GM12878 (cell line): ENCODE data around the gene CALN1. TPM values are rescaled to one million over a fixed set of nuclear protein-coding genes. Genes with fewer than 3 reads are reported as not detected.

Source experiments
- ATAC-seq: fragments of 200-7000 bp; cut with Tn5 transposase; 3 replicates; pipeline ENCODE4 v1.9.1; 2020; ENCODE audit warnings: mild to moderate bottlenecking, moderate library complexity
- BruUV-seq: library from RNA; stranded (reverse); fragments of 400-500 nt; replicated peaks from 2 replicates; lab custom pipeline; 2021; lab: Mats Ljungman, UMichigan
- CTCF ChIA-PET: fragments of 300-600 bp; sonication (Branson Sonifier 250); formaldehyde crosslinking; extraction: SDS; loops from one replicate; lab custom pipeline; 2021; ENCODE audit warnings: inconsistent platforms; lab: Yijun Ruan, JAX
- POLR2A ChIA-PET: fragments of 350-600 bp; formaldehyde crosslinking; extraction: SDS; loops from one replicate; lab custom pipeline; 2021; ENCODE audit warnings: inconsistent platforms; lab: Charles Lee
- RAD21 ChIA-PET: fragments of 300-600 bp; sonication (Branson Sonifier 250); formaldehyde crosslinking; loops from one replicate; lab custom pipeline; 2023; ENCODE audit warnings: antibody characterized with exemption; ENCODE audit not compliant: unreplicated experiment; lab: Charles Lee
- SMC1A ChIA-PET: fragments of 300-600 bp; sonication (Branson Sonifier 250); formaldehyde crosslinking; loops from one replicate; lab custom pipeline; 2023; ENCODE audit not compliant: unreplicated experiment, uncharacterized antibody; lab: Charles Lee
- DNase-seq: peaks from one replicate; pipeline ENCODE4 v3.0.0-alpha.2; 2011; ENCODE audit warnings: low read depth, low spot score
- FAIRE-seq: peaks from 3 replicates; lab custom pipeline; 2011; peaks lifted over from hg19 to GRCh38; lab: Jason Lieb, UNC
- H2AFZ ChIP-seq: 2 replicates; pipeline ENCODE4 v1.6.0; 2011; ENCODE audit warnings: low read depth, low read length, control low read depth; ENCODE audit not compliant: control insufficient read depth
- H3K27ac ChIP-seq: 2 replicates; pipeline ENCODE4 v1.5.1; 2011; ENCODE audit warnings: control low read depth; ENCODE audit not compliant: control insufficient read depth, insufficient read depth
- H3K27me3 ChIP-seq, 2 experiments: replicated peaks in 1 of 2; 2 replicates each; pipeline versions ENCODE4 v1.6.0 to v1.6.1; 2011; ENCODE audit warnings: low read length in 1 of 2; ENCODE audit not compliant: control insufficient read depth in 2 of 2, insufficient read depth in 2 of 2
- H3K36me3 ChIP-seq, 2 experiments: 2 replicates each; pipeline ENCODE4 v1.5.1; 2011; ENCODE audit warnings: low read length in 1 of 2; ENCODE audit not compliant: control insufficient read depth in 2 of 2, insufficient read depth in 2 of 2
- H3K4me1 ChIP-seq: 2 replicates; pipeline ENCODE4 v1.6.1; 2011; ENCODE audit warnings: mild to moderate bottlenecking, low read length, moderate library complexity, mixed read lengths; ENCODE audit not compliant: control insufficient read depth, insufficient read depth
- H3K4me2 ChIP-seq: 2 replicates; pipeline ENCODE4 v1.6.0; 2011; ENCODE audit warnings: control low read depth; ENCODE audit not compliant: control insufficient read depth, insufficient read depth
- H3K4me3 ChIP-seq: fragments of 200-600 bp; sonication (generic); 2 replicates; pipeline ENCODE4 v1.5.1; 2016
- H3K79me2 ChIP-seq: 2 replicates; pipeline ENCODE4 v1.6.0; 2011; ENCODE audit warnings: low read length; ENCODE audit not compliant: control insufficient read depth, insufficient read depth
- H3K9ac ChIP-seq: 2 replicates; pipeline ENCODE4 v1.8.0; 2011; ENCODE audit warnings: low read length, control low read depth, mixed read lengths; ENCODE audit not compliant: control insufficient read depth, insufficient read depth
- H3K9me3 ChIP-seq: replicated peaks from 3 replicates; pipeline ENCODE4 v1.5.1; 2011; ENCODE audit warnings: mild to moderate bottlenecking, low read length; ENCODE audit not compliant: control insufficient read depth, insufficient read depth
- H4K20me1 ChIP-seq: 2 replicates; pipeline ENCODE4 v1.6.0; 2011; ENCODE audit not compliant: control insufficient read depth, insufficient read depth
- BCL11A ChIP-seq: IDR thresholded peaks from 2 replicates; pipeline ENCODE4 v1.6.1; 2011; ENCODE audit warnings: low read depth, low read length
- MXI1 ChIP-seq: fragments of 150-350 bp; IDR thresholded peaks from 2 replicates; pipeline ENCODE4 v1.6.1; 2011; ENCODE audit warnings: low read depth, mild to moderate bottlenecking, inconsistent platforms, low read length, improper control_type of control experiment
- WGBS: methylation state at CpG from one replicate; pipeline ENCODE4 v1.1.6; 2016; ENCODE audit warnings: low lambda C conversion rate; ENCODE audit not compliant: insufficient replicate concordance, insufficient coverage; ENCODE audit errors: missing lambda C conversion rate; 5-methylcytosine and 5-hydroxymethylcytosine counted together
- in situ Hi-C: fragments of 300-500 bp; cut with MboI; formaldehyde crosslinking; loops from 9 replicates; pipeline ENCODE4 v1.14.3; 2018; ENCODE audit warnings: mixed read lengths
- intact Hi-C: fragments of 100-400 bp; cut with micrococcal nuclease; formaldehyde crosslinking; loops from one replicate; pipeline ENCODE4 v1.14.2; 2022; ENCODE audit not compliant: unreplicated experiment
- polyA plus RNA-seq, 11 experiments: library from polyadenylated mRNA; depleted of rRNA in 4 of 11; unstranded in 6 of 11; stranded (reverse) in 5 of 11; fragments of >200 nt; fragmentation: Nextera tagmentation in 4 of 11; fragmentation: Illumina TruSeq in 1 of 11; extraction: Ambion mirVana in 4 of 11; extraction: Trizol in 1 of 11; gene quantifications; 1 replicate in 1 of 11; 2 replicates in 10 of 11; pipeline versions ENCODE4 v1.2.1 to v1.2.3, GENCODE V29; 2011 to 2016; ENCODE audit warnings: inconsistent platforms in 2 of 11, missing spikeins in 2 of 11, low read depth in 1 of 11
- total RNA-seq, 4 experiments: library from RNA; depleted of rRNA in 3 of 4; stranded (reverse); fragments of >200 nt in 3 of 4; fragmentation: Illumina TruSeq in 1 of 4; extraction: Trizol in 1 of 4; gene quantifications; 2 replicates each; pipeline versions ENCODE4 v1.2.1 to v1.2.3, GENCODE V29; 2013 to 2021

The CALN1 gene
- total and polyA plus RNA-seq, 10 of the 15 experiments (the other 5 are each of a cell fraction or from before 2014, with no cell fraction given): 0.48 to 15.3 (median 1.6) TPM

- WGBS: 14% methylated on average over 5 of the region's 5 CpGs
- Histone ChIP-seq H3K27ac (no peak overlapping the region), H3K79me2 (no peaks in the 10 kb centered on the region), H3K4me3 (no peak overlapping the region), H3K9me3 (no peaks in the 10 kb centered on the region; the same call in 2 of the 3 replicates), H3K9ac (no peak overlapping the region), H3K36me3 (no peaks in the 10 kb centered on the region), H3K4me2 (no peak overlapping the region), H2AFZ (no peak overlapping the region), H4K20me1 (no peaks in the 10 kb centered on the region), H3K27me3 (no peaks in the 10 kb centered on the region), H3K4me1 (no peaks in the 10 kb centered on the region)
- no peak for ATAC-seq
- ChIA-PET CTCF (interaction anchor here (0.6 kb wide), 1 partner anchor 1098 kb away, joined by 3 read pairs; no protein-coding TSS in a partner anchor), RAD21 (no interaction called here), SMC1A (no interaction called here), POLR2A (no interaction called here)
- no peak for FAIRE-seq
- no TSS peak for BruUV-seq
- no peak for DNase-seq
- no peak for TF ChIP-seq BCL11A
- in situ Hi-C loops (no loop called here), intact Hi-C loops (no loop called here)
These were observed 198.4 kb downstream of the CALN1 start for GRCh38 chr7:72213769-72214168.

- SMC1A ChIA-PET: no interaction called here
- intact Hi-C loops (no loop called here), in situ Hi-C loops (no loop called here)
- H3K9ac ChIP-seq: no peak overlapping the region
- no peak overlapping the region for H3K4me2 ChIP-seq
- RAD21 ChIA-PET: no interaction called here
- H4K20me1 ChIP-seq: no peaks in the 10 kb centered on the region
- no peaks in the 10 kb centered on the region for H3K79me2 ChIP-seq
- no peaks in the 10 kb centered on the region for H3K27me3 ChIP-seq
- H3K4me1 ChIP-seq: no peaks in the 10 kb centered on the region
- no peaks in the 10 kb centered on the region for H3K36me3 ChIP-seq
- no peak overlapping the region for H3K27ac ChIP-seq
- DNase-seq (no peak), FAIRE-seq (no peak), ATAC-seq (no peak)
- H2AFZ ChIP-seq: no peak overlapping the region
- H3K4me3 ChIP-seq: no peak overlapping the region
- no peaks in the 10 kb centered on the region; the same call in 2 of the 3 replicates for H3K9me3 ChIP-seq
- CTCF ChIA-PET: no interaction called here
- BruUV-seq: no TSS peak
- WGBS: 42% methylated on average over 7 of the region's 7 CpGs
- POLR2A ChIA-PET: no interaction called here
- no peak for TF ChIP-seq MXI1
These were observed 199.1 kb downstream of the CALN1 start for GRCh38 chr7:72213081-72213480.
